Lower leg skin (tissue), 3 donors: ENCODE measurements around the gene ELP4.

Source experiments
- POLR2A ChIP-seq, 2 donors: fragments of 450-650 bp; IDR thresholded peaks; one replicate each; pipeline ENCODE4 v1.6.1; 2016 to 2017; ENCODE audit warnings: antibody characterized with exemption in 2 of 2, mild to moderate bottlenecking in 1 of 2, moderate library complexity in 1 of 2
- TF ChIP-seq, protein P1 (sequence below), 3 donors: fragments of 450-650 bp; IDR thresholded peaks; one replicate each; pipeline ENCODE4 v1.5.1; 2016; ENCODE audit warnings: antibody characterized with exemption in 3 of 3, mild to moderate bottlenecking in 3 of 3, moderate library complexity in 2 of 3

DNA sequence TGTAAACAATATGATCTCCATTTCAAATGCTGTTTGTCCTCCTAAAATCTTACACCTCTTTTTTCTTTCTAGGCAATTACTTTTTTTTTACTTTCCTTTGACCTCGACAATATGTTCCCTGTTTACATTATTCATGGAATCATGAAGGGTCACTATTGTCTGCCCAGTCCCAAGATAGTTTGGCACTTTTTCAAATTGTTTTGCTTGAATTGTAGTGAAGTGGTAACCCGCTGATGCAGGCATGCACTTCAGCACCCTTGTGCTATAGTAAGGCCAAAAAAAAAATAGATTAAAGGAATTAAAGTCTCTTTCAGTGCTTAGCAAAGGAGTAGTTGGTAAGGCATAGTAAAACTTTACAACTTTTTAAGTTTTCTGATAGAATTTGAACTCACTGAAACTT is 210.7 kb downstream of the ELP4 start:
- TF ChIP-seq, protein P1, sequence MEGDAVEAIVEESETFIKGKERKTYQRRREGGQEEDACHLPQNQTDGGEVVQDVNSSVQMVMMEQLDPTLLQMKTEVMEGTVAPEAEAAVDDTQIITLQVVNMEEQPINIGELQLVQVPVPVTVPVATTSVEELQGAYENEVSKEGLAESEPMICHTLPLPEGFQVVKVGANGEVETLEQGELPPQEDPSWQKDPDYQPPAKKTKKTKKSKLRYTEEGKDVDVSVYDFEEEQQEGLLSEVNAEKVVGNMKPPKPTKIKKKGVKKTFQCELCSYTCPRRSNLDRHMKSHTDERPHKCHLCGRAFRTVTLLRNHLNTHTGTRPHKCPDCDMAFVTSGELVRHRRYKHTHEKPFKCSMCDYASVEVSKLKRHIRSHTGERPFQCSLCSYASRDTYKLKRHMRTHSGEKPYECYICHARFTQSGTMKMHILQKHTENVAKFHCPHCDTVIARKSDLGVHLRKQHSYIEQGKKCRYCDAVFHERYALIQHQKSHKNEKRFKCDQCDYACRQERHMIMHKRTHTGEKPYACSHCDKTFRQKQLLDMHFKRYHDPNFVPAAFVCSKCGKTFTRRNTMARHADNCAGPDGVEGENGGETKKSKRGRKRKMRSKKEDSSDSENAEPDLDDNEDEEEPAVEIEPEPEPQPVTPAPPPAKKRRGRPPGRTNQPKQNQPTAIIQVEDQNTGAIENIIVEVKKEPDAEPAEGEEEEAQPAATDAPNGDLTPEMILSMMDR (IDR thresholded peaks at IDR 0.05), result no peak
- TF ChIP-seq POLR2A (IDR thresholded peaks at IDR 0.05), result no peak
